ENCODE measurements around the gene ARL1.
"Not testable (repeated sequence)": the region's sequence is repeated elsewhere in the genome, so short reads cannot be mapped to it uniquely, and the experiment has no call there.

ARL1 gene

GRCh38 chr12:101407436-101408345 is at the start of gene ARL1:
ARL1 (minus strand) TSS chr12:101407772; CDS start chr12:101407645, 127 bp downstream.
- DNase-seq (ENCODE audit: low spot score), result peak; percentile 92

DNA sequence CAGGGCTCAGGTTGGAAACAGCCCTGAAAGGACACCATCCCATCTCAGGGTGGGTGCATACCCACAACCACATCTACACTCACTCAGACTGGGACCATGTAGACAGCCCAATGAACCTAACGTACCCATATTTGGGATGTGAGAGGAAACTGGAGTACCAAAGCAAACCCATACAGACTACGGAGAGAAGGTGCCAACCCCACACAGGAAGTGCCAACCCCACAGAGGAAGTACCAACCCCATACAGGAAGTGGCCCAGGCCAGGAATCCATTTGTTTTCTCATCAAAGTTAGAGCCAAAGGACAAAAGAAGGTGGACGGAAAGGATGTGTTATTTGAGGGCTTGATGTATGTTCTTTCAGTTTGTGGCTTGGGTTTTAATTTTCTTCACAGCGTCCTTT is 48.1 kb upstream of the ARL1 start:
- DNase-seq (ENCODE audit: low spot score), result no peak

DNA sequence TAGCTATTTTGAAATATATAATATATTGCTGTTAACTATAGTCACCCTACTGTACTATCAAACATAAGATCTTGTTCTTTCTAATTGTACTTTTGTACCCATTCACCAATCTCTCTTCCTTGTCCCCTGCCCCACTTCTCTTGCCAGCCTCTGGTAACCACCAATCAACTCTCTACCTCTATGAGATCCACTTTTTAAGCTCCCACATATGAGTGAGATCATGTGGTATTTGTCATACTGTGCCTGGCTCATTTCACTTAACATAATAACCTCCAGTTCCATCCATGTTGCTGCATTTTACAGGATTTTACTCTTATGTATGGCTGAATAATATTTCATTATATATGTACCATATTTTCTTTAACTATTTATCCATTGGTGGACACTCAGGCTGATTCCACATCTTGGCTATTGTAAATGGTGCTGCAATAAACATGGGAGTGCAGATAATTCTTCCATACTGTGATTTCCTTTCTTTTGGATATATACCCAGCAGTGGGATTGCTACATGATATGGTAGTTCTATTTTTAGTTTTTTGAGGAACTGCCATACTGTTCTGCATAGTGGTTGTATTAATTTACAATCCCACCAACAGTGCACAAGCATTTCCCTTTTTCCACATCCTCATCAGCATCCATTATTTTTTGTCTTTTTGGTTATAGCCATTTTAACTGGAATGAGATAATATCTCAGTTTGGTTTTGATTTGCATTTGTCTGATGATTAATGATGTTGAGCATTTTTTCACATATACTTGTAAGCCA is 34.1 kb upstream of the ARL1 start:
- DNase-seq (ENCODE audit: low spot score), result no peak

DNA sequence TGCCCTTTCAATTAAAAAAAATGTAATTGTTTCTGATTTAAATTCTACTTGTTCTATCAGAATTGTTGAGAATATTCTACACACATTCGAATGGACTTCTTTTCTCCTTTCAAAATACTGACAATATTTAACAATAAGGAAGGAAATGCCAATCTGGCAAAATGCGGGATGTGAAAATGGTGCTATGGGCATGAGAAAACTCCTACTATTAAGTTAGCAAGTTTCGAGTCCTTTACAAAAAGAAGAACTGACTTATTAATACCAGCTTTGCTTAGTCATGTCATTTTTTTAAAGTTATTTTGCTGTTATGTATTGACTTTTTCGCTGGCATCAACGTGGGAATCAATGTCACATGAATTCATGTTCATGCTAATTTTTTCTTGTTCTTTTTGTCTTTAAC is 31.7 kb upstream of the ARL1 start:
- DNase-seq (ENCODE audit: low spot score), result no peak

DNA sequence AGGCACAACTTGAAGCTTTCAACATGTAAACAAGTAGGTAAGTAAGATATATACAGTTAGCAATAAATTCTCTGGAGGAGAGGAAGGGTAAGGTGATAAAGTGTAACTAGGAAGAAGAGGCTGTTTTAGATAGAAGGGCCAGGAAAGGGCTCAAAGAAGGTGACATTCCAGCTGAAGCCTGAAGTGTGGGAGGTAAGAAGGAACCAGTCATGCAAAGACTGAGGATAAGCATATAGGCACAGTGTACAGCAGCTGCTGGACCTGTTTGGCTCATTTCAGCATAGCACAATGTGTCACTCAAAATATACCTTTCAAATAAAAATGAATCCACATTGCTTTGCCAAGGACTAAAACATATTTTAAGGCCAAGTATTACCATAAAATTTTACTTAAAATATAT is 28.6 kb upstream of the ARL1 start:
- no peak for DNase-seq (ENCODE audit: low spot score)

DNA sequence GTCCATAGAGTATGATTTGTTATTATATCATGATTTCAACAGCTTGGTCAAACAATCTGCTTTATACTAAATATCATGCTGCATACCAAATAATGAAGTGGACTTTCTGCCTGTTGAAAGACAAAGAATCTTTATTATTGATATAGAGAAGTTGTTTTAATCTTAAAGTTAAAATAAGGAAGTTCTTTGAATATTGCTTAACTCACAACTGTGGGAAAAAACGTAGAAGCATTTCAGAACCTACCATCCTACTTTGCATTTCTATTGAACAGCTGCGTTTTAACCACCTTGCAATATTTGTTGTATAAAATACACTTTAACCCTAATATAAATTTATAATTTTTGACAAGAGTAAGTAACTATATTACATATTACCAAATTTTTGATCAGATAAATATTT is 22.9 kb upstream of the ARL1 start:
- no peak for DNase-seq (ENCODE audit: low spot score)

- DNase-seq (ENCODE audit: low spot score), result no peak
Observed at GRCh38 chr12:101424620-101425019, 17.0 kb upstream of the ARL1 start.

DNA sequence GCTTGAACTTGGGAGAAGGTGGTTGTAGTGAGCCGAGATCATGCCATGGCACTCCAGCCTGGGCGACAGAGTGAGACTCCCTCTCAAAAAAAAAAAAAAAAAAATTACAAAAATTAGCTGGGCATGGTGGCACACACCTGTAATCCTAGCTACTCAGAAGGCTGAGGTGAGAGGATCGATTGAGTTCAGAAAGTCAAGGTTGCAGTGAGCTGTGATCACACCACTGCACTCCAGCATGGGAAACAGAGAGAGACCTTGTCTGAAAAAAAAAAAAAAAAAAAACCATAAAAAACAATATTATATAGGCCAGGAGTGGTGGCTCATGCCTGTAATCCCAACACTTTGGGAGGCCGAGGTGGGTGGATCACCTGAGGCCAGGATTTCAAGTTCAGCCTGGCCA is 14.5 kb upstream of the ARL1 start:
- not testable (repeated sequence) for DNase-seq (ENCODE audit: low spot score)

- no peak for DNase-seq (ENCODE audit: low spot score)
Observed at GRCh38 chr12:101415228-101415627, 7.7 kb upstream of the ARL1 start.

DNA sequence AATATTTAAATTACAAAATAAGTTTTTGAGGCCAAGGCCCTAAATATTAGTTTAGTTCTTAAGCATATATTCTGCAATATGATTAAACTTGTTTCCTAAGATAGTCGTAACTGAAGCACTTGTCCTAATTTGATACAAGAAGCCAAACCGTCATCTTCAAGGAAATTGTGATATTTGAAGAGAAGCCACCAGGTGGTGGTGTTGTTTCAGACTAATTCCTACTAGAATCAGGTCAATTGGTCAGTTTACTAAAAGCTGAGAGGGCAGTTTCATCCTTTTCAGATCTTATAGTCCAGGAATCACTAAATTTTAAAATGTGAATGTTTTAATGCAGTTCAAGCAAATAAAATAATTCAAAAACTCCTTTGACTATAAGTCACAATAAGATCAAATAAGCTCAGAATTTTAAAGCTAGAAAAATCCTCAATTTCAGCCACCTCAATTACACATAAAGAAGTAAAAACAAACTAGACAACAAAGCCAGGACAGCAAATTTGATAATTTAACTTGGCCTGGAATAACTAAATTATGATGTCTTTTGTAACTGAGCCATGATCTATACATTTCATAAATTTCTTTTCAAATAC is 7.1 kb upstream of the ARL1 start:
- peak; percentile 61 for DNase-seq (ENCODE audit: low spot score)

DNA sequence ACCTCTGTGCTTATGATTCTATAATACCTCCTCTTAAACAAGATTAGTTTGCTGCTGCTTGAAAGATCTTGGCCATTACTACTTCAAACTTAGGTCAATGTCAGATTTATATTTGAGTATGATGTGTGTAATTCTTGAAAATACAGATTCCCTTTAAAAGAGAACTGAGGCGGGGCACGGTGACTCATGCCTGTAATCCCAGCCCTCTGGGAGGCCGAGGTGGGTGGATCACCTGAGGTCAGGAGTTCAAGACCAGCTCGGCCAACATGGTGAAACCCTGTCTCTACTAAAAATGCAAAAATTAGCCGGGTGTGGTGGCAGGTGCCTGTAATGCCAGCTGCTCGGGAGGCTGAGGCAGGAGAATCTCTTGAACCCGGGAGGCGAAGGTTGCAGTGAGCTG is 2.6 kb upstream of the ARL1 start:
- DNase-seq (ENCODE audit: low spot score), result not testable (repeated sequence)

DNA sequence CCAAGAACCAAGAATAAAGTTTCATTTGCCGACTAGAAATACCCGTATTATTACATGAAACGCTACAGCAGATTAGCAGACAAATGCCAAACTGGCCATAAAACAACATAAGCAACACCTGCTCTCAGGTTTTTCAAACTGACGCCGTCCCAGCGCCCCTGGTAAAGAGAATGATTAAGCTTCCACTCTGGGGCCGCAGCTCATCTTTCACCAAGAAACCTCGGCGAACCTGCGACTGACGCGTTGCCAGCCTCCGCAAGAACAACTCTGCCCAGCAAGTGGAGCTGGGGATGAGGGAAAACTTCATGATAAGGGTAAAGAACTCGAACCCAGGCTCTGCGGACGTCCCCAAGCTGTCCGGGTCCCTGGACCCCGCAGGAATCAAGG is 530 bp downstream of the ARL1 start:
- no peak for DNase-seq (ENCODE audit: low spot score)

DNA sequence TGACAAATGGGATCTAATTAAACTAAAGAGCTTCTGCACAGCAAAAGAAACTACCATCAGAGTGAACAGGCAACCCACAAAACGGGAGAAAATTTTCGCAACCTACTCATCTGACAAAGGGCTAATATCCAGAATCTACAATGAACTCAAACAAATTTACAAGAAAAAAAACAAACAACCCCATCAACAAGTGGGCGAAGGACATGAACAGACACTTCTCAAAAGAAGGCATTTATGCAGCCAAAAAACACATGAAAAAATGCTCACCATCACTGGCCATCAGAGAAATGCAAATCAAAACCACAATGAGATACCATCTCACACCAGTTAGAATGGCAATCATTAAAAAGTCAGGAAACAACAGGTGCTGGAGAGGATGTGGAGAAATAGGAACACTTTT is 16.4 kb downstream of the ARL1 start:
- not testable (repeated sequence) for DNase-seq (ENCODE audit: low spot score)

DNA sequence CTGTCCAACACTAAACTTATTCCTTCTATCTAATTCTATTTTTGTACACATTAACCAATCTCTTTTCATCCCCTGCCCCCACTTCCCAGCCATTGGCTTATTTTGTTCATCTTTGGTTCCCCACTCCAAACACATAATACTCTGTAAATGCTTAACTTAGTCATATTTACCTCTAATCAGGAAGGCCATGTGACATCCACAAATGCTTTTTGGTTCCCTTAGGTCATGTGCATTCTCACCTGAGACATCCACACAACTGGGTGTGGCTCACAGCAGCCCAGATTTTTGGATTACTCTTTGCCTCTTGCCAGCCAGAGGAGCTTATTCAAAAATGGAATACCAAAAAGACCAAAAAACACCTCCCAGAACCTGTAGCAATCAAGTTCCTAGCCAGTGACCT is 28.4 kb downstream of the ARL1 start:
- no peak for DNase-seq (ENCODE audit: low spot score)

- DNase-seq (ENCODE audit: low spot score), result no peak
Observed at GRCh38 chr12:101375573-101375972, 32.0 kb downstream of the ARL1 start.

DNA sequence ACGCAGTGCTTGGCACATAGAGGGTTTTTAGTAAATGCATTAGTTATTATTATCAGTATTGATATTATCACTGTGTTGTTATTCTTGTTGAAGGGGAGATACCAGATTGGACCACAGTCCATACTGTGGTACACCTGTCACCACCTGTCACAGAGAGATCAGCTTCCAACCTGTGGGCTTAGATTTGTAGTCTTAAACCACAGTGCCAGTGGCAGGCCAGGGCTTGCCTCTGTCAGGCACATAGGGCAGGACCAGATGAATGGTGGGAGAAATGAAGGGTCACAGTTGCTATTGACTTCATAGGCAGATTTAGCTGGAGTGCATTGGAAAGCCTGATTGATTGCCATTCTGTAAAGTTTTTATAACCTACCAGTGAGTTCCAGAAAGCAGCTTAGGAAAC is 35.1 kb downstream of the ARL1 start:
- DNase-seq (ENCODE audit: low spot score), result no peak

DNA sequence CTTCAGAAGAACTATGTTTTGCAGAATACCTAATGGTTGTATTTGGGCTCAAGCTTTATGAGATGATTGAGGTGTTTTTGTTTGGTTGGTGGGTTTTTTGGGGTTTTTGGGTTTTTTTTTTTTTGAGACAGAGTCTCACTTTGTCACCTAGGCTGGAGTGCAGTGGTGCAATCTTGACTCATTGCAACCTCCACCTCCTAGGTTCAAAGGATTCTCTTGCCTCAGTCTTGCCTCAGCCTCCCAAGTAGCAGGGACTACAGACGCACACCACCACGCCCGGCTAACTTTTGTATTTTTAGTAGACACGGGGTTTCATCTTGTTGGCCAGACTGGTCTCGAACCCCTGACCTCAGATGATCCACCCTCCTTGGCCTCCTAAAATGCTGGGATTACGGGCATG is 39.6 kb downstream of the ARL1 start:
- DNase-seq (ENCODE audit: low spot score), result no peak

- no peak for DNase-seq (ENCODE audit: low spot score)
Observed at GRCh38 chr12:101361455-101361854, 46.1 kb downstream of the ARL1 start.

DNA sequence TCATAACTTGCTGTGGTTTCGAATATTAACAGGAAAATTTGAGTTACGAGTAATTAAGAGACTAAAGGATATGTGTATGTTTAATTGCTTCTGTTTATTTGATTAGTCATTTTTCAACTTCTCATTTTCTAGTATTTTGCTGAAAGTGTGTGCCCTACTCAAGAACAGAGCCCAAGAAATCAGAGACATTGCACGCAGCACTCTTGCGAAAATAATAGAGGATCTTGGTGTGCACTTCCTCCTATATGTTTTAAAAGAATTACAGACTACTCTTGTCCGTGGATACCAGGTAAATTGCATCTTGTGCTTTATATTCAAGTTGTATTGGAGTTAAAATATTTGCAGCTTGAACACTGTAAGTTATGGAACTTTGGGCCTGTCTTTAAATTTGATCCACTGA is 50.8 kb downstream of the ARL1 start:
- DNase-seq (ENCODE audit: low spot score), result no peak

GRCh38 chr12:101351682-101352081 is 55.9 kb downstream of the ARL1 start:
- no peak for DNase-seq (ENCODE audit: low spot score)

GRCh38 chr12:101343893-101344292 is 63.7 kb downstream of the ARL1 start:
- DNase-seq (ENCODE audit: low spot score), result no peak

Data from AG08395 (cell line).